ENCODE data around the gene GDPD4. TPM values are rescaled to one million over a fixed set of nuclear protein-coding genes. Genes with fewer than 3 reads are reported as not detected.
A peak's percentile ranks its signal among the peaks of the same experiment; 100 is the strongest.

GDPD4 gene
- total RNA-seq, 1 experiment from 2014 or later: not detected

DNA sequence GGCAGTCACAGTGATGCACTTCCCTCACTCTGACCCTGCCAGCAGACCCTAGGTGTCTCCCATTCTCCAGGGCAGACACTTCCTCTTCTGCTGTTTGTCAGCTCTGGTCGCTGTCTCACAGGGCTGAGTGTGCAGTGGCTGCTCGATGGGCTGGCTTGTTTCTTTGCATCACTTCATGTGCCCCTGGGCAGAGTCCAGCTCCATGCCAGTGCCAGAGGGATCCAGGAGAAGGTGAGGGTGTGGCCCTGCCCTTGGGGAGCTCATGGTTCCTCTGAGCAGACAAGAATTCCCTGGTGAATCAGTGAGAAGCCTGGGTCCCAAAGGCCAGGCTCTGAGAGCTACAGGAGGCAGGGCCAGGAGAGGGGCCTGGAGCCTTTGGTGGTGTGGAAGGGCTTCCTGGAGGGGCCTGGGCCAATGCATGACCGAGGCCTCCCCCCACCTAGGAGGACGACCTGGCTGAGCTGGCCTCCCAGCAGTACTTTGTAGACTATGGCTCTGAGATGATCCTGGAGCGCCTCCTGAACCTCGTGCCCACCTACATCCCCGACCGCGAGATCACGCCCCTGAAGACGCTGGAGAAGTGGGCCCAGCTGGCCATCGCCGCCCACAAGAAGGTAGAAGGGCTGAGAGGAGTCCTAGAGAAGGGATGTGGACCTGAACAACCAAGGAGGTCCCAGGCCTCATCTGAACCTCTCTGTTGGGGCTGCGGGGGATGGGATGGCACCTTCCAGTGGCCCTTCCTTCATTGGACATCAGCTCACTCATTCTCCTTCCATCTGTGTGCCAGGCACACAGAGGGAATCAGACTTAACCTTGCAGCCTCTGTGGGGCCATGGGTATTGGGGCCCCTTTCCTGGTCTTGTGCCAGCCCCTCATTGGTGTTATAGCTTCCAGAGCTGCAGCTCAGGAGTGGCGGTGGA is 107.3 kb downstream of the GDPD4 start:
- Histone ChIP-seq H3K36me3 (ENCODE audit: control insufficient read depth, insufficient read depth, low read length) (no peaks in the 10 kb centered on the region), H3K4me1 (ENCODE audit: control insufficient read depth, insufficient read depth, low read length) (no peaks in the 10 kb centered on the region), H3K9me3 (ENCODE audit: control insufficient read depth, insufficient read depth, low read depth, low read length) (no peaks in the 10 kb centered on the region), H3K27me3 (ENCODE audit: control insufficient read depth, insufficient read depth, low read length) (no peaks in the 10 kb centered on the region), H3K4me3 (ENCODE audit: low read depth in 2 of 2, low read length in 2 of 2) (no peak overlapping the region), H3K27ac (ENCODE audit: low read length) (no peak overlapping the region)
- in situ Hi-C loops (cut with HindIII; ENCODE audit: low pct_unique_long_range_greater_than_20kb, low sequenced_read_pairs) (no loop called here), intact Hi-C loops (cut with micrococcal nuclease; ENCODE audit: unreplicated experiment) (loop anchor here (2.0 kb wide), 1 partner anchor 355 kb away; no protein-coding TSS in a partner anchor)
- BruUV-seq (replicated peaks): no TSS peak
- POLR2A ChIA-PET: no interaction called here
- ATAC-seq (no peak), DNase-seq (ENCODE audit: low read depth, low spot score) (no peak)
- TF ChIP-seq POLR2AphosphoS5 (IDR thresholded peaks at IDR 0.05; ENCODE audit: low read depth, low read length): no peak
- CTCF ChIA-PET: interaction anchor here (1.2 to 1.3 kb wide), 2 partner anchors 67 to 346 kb away, joined by 3 to 4 read pairs; no protein-coding TSS in a partner anchor

DNA sequence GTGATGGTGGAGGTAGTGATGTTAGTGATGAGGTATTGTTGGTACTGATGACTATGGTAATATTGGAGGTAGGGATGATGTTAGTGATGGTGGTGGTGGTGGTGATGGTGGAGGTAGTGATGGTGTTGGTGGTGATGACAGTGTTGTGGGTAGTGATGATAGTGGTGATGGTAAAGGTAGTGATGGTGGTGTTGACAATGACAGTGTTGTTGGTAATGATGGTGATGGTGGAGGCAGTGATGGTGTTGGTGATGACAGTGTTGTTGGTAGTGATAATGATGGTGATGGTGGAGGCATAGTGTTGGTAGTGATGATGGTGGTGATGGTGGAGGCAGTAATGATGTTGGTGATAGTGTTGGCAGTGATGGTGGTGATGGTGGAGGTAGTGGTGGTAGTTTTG is 108.3 kb downstream of the GDPD4 start:
- Histone ChIP-seq H3K36me3 (ENCODE audit: control insufficient read depth, insufficient read depth, low read length) (no peaks in the 10 kb centered on the region), H3K27me3 (ENCODE audit: control insufficient read depth, insufficient read depth, low read length) (no peaks in the 10 kb centered on the region), H3K4me3 (ENCODE audit: low read depth in 2 of 2, low read length in 2 of 2) (no peak overlapping the region), H3K27ac (ENCODE audit: low read length) (no peak overlapping the region), H3K9me3 (ENCODE audit: control insufficient read depth, insufficient read depth, low read depth, low read length) (no peaks in the 10 kb centered on the region), H3K4me1 (ENCODE audit: control insufficient read depth, insufficient read depth, low read length) (no peaks in the 10 kb centered on the region)
- CTCF ChIA-PET: no interaction called here
- POLR2A ChIA-PET: no interaction called here
- in situ Hi-C loops (cut with HindIII; ENCODE audit: low pct_unique_long_range_greater_than_20kb, low sequenced_read_pairs) (no loop called here), intact Hi-C loops (cut with micrococcal nuclease; ENCODE audit: unreplicated experiment) (loop anchor here (2.0 kb wide), 1 partner anchor 356 kb away; no protein-coding TSS in a partner anchor)
- BruUV-seq (replicated peaks): no TSS peak
- ATAC-seq: no peak
- DNase-seq (ENCODE audit: low read depth, low spot score): no peak
- TF ChIP-seq SIN3A (IDR thresholded peaks at IDR 0.05; ENCODE audit: borderline replicate concordance, insufficient read depth, low read depth, low read length) (no peak), POLR2AphosphoS5 (IDR thresholded peaks at IDR 0.05; ENCODE audit: low read depth, low read length) (no peak)
- TF ChIP-seq, protein P1, sequence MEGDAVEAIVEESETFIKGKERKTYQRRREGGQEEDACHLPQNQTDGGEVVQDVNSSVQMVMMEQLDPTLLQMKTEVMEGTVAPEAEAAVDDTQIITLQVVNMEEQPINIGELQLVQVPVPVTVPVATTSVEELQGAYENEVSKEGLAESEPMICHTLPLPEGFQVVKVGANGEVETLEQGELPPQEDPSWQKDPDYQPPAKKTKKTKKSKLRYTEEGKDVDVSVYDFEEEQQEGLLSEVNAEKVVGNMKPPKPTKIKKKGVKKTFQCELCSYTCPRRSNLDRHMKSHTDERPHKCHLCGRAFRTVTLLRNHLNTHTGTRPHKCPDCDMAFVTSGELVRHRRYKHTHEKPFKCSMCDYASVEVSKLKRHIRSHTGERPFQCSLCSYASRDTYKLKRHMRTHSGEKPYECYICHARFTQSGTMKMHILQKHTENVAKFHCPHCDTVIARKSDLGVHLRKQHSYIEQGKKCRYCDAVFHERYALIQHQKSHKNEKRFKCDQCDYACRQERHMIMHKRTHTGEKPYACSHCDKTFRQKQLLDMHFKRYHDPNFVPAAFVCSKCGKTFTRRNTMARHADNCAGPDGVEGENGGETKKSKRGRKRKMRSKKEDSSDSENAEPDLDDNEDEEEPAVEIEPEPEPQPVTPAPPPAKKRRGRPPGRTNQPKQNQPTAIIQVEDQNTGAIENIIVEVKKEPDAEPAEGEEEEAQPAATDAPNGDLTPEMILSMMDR (IDR thresholded peaks at IDR 0.05): no peak

DNA sequence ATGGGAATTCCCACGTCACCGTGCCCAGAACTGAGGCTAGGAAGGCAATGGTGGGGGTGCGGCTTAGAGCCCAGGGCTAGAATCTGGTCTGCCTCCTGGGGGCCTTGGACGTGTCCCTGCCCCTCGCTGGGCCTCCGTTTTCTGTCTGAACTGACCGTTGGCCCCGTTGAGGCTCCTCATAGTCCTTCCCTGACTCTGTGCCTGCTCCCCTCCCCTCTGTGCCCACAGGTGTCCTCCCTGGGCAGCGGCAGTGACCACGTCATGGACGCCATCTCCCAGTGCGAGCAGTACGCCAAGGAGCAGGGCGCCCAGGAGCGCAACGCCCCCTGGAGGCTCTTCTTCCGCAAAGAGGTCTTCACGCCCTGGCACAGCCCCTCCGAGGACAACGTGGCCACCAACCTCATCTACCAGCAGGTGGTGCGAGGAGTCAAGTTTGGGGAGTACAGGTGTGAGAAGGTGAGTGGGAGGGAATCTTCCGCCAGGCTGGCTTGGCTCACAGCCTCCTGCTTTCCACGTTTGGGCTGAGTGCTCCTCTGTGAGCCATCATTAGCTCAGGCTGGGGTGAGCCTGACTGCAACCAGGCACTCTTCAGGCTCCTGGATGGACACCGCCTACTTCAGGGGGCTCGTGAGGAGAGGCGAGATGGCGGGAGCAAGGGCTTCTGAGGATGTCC is 109.5 kb downstream of the GDPD4 start:
- H3K4me3 ChIP-seq (ENCODE audit: low read depth in 2 of 2, low read length in 2 of 2): peak overlapping the region; percentile 32 to 69
- H3K9me3 ChIP-seq (ENCODE audit: control insufficient read depth, insufficient read depth, low read depth, low read length): no peaks in the 10 kb centered on the region
- H3K27ac ChIP-seq (ENCODE audit: low read length): no peak overlapping the region
- CTCF ChIA-PET: interaction anchor here (0.6 kb wide), 1 partner anchor 144 kb away, joined by 4 read pairs; no protein-coding TSS in a partner anchor
- ATAC-seq (peak; percentile 92), DNase-seq (ENCODE audit: low read depth, low spot score) (peak; percentile 46)
- TF ChIP-seq POLR2AphosphoS5 (IDR thresholded peaks at IDR 0.05; ENCODE audit: low read depth, low read length) (no peak), SIN3A (IDR thresholded peaks at IDR 0.05; ENCODE audit: borderline replicate concordance, insufficient read depth, low read depth, low read length) (no peak), TCF7L2 (IDR thresholded peaks at IDR 0.05; ENCODE audit: low read depth, low read length) (0 out of 2 replicates have a peak, but pooled peaks have one; percentile 19)
- TF ChIP-seq, protein P2, sequence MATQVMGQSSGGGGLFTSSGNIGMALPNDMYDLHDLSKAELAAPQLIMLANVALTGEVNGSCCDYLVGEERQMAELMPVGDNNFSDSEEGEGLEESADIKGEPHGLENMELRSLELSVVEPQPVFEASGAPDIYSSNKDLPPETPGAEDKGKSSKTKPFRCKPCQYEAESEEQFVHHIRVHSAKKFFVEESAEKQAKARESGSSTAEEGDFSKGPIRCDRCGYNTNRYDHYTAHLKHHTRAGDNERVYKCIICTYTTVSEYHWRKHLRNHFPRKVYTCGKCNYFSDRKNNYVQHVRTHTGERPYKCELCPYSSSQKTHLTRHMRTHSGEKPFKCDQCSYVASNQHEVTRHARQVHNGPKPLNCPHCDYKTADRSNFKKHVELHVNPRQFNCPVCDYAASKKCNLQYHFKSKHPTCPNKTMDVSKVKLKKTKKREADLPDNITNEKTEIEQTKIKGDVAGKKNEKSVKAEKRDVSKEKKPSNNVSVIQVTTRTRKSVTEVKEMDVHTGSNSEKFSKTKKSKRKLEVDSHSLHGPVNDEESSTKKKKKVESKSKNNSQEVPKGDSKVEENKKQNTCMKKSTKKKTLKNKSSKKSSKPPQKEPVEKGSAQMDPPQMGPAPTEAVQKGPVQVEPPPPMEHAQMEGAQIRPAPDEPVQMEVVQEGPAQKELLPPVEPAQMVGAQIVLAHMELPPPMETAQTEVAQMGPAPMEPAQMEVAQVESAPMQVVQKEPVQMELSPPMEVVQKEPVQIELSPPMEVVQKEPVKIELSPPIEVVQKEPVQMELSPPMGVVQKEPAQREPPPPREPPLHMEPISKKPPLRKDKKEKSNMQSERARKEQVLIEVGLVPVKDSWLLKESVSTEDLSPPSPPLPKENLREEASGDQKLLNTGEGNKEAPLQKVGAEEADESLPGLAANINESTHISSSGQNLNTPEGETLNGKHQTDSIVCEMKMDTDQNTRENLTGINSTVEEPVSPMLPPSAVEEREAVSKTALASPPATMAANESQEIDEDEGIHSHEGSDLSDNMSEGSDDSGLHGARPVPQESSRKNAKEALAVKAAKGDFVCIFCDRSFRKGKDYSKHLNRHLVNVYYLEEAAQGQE (IDR thresholded peaks at IDR 0.05; ENCODE audit: insufficient read depth in 1 of 2, low read depth in 2 of 2, low read length in 1 of 2): no peak
- TF ChIP-seq, protein P1 (IDR thresholded peaks at IDR 0.05): peak; percentile 99
- no peaks in the 10 kb centered on the region for H3K4me1 ChIP-seq (ENCODE audit: control insufficient read depth, insufficient read depth, low read length)
- in situ Hi-C loops (cut with HindIII; ENCODE audit: low pct_unique_long_range_greater_than_20kb, low sequenced_read_pairs): no loop called here
- no TSS peak for BruUV-seq (replicated peaks)
- H3K36me3 ChIP-seq (ENCODE audit: control insufficient read depth, insufficient read depth, low read length): no peaks in the 10 kb centered on the region
- intact Hi-C loops (cut with micrococcal nuclease; ENCODE audit: unreplicated experiment): loop anchor here (1.0 to 2.0 kb wide), 2 partner anchors 65 to 357 kb away; no protein-coding TSS in a partner anchor
- POLR2A ChIA-PET: no interaction called here
- H3K27me3 ChIP-seq (ENCODE audit: control insufficient read depth, insufficient read depth, low read length): no peaks in the 10 kb centered on the region
